ENCODE results near the gene HHEX. TPM values are rescaled to one million over a fixed set of nuclear protein-coding genes. Genes with fewer than 3 reads are reported as not detected.

Gene HHEX
- total and polyA plus RNA-seq, 2 of the 8 experiments (the other 6 are each of a cell fraction or from before 2014, with no cell fraction given) = 0.56 to 1.5 TPM

GRCh38 chr10:92693534-92693893, 3.8 kb downstream of the HHEX start:
- H3K56ac ChIP-seq (replicated peaks; ENCODE audit: insufficient read length, low read depth, low read length) = no peak overlapping the region
- H3K14ac ChIP-seq (ENCODE audit: insufficient read length) = no peak overlapping the region
- CTCF ChIA-PET (ENCODE audit: partially characterized antibody) = interaction anchor here (1.0 to 1.2 kb wide), 3 partner anchors 9 to 102 kb away, joined by 3 read pairs; no protein-coding TSS in a partner anchor
- H3K79me1 ChIP-seq (ENCODE audit: low read depth, low read length) = no peaks in the 10 kb centered on the region
- peaks cover 0 to 9% (median 0%) of the 10 kb centered on the region in 4 experiments; a peak in 1 of 8 replicates for H3K36me3 ChIP-seq (ENCODE audit: control insufficient read depth in 2 of 4, insufficient read depth in 4 of 4, low read length in 3 of 4)
- H3K27me3 ChIP-seq (replicated peaks in 1 of 4; ENCODE audit: control insufficient read depth in 3 of 4, extremely low read depth in 1 of 4, insufficient read depth in 3 of 4, low read length in 3 of 4) = peaks cover 44 to 98% (median 80%) of the 10 kb centered on the region in 4 experiments
- DNase-seq (ENCODE audit: low read depth in 1 of 2, low spot score in 2 of 2) = no peak
- FAIRE-seq = no peak
- H3K23me2 ChIP-seq (ENCODE audit: low read depth, low read length) = peaks cover 22% of the 10 kb centered on the region
- peaks cover 0 to 13% (median 9%) of the 10 kb centered on the region in 4 experiments; a peak in 6 of 7 replicates for H3K4me1 ChIP-seq (replicated peaks in 1 of 4; ENCODE audit: control insufficient read depth in 3 of 4, insufficient read depth in 4 of 4, low read length in 3 of 4)
- H3K27ac ChIP-seq (ENCODE audit: low read depth, low read length) = no peak overlapping the region
- H3K18ac ChIP-seq (ENCODE audit: extremely low read depth, low read length) = no peak overlapping the region
- H2AK5ac ChIP-seq (ENCODE audit: low read depth, low read length) = no peak overlapping the region
- no peak overlapping the region for H2BK20ac ChIP-seq (ENCODE audit: low read length)
- no peaks in the 10 kb centered on the region for H3K79me2 ChIP-seq (ENCODE audit: control insufficient read depth in 1 of 2, insufficient read depth in 2 of 2, low read length in 2 of 2)
- no peak overlapping the region for H3K4ac ChIP-seq (replicated peaks; ENCODE audit: insufficient read length, low read depth, low read length)
- peaks cover 0 to 4% of the 10 kb centered on the region in 2 experiments for H4K20me1 ChIP-seq (replicated peaks in 1 of 2; ENCODE audit: control insufficient read depth in 1 of 2, insufficient read depth in 2 of 2, low read length in 2 of 2)
- H3K9me3 ChIP-seq (ENCODE audit: insufficient read depth in 2 of 2, low read depth in 1 of 2, low read length in 1 of 2) = no peaks in the 10 kb centered on the region
- POLR2A ChIA-PET (ENCODE audit: partially characterized antibody) = no interaction called here
- H2BK120ac ChIP-seq (replicated peaks; ENCODE audit: low read depth, low read length) = no peak overlapping the region
- H2BK5ac ChIP-seq (ENCODE audit: low read depth, low read length) = no peak overlapping the region
- no peak overlapping the region for H3K9ac ChIP-seq (replicated peaks in 1 of 4; ENCODE audit: extremely low read depth in 1 of 4, low read depth in 3 of 4, low read length in 3 of 4)
- H3K4me3 ChIP-seq (ENCODE audit: extremely low read depth in 1 of 4, insufficient read depth in 2 of 4, low read depth in 3 of 4, low read length in 4 of 4) = peak overlapping the region in 1 of 4 experiments; percentile 61; a peak in 1 of 8 replicates
- no peak overlapping the region for H2AFZ ChIP-seq (ENCODE audit: low read length)
- no peak overlapping the region for H4K91ac ChIP-seq (replicated peaks; ENCODE audit: insufficient read length, low read length)
- no peak overlapping the region for H4K5ac ChIP-seq (ENCODE audit: insufficient read length, low read depth, low read length)
- WGBS, 2 experiments (ENCODE audit: extremely low coverage in 1 of 2, insufficient coverage in 1 of 2, insufficient read length in 1 of 2, insufficient replicate concordance in 2 of 2, low coverage in 1 of 2, low lambda C conversion rate in 2 of 2, missing lambda C conversion rate in 1 of 2) = 40% methylated on average over 1 of the region's 1 CpG; no CpG with 5 or more reads in 1 of the 2 experiments
- H2BK15ac ChIP-seq (ENCODE audit: low read length) = no peak overlapping the region
- H3K23ac ChIP-seq (ENCODE audit: insufficient read length) = no peak overlapping the region
- H4K8ac ChIP-seq (ENCODE audit: extremely low read depth, insufficient read depth, low read length) = no peak overlapping the region
- H2BK12ac ChIP-seq (ENCODE audit: low read depth, low read length) = no peak overlapping the region
- H3K4me2 ChIP-seq (ENCODE audit: insufficient read depth in 1 of 2, low read depth in 2 of 2, low read length in 2 of 2) = no peak overlapping the region

All from H1 (cell line).